ENCODE results near the gene XPNPEP1. TPM values are rescaled to one million over a fixed set of nuclear protein-coding genes. Genes with fewer than 3 reads are reported as not detected.

Gene XPNPEP1
- total RNA-seq, 2 experiments from 2014 or later, result 50.3 to 54.3 TPM

DNA sequence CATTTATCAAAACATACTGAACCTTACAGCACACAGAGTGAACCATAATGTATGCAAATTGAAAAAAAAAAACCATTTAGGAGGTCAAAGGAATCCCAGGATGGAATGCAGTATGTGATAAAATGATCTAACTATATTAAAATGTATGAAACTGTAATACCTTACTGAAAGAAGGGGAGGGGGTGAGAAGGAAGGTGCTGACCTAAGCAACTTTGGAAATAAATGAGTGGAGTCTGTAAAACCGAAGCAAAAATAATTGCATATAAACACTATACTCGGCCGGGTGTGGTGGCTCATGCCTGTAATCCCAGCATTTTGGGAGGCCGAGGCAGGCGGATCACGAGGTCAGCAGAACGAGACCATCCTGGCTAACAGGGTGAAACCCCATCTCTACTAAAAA lies 69.4 kb downstream of the XPNPEP1 start:
- Histone ChIP-seq H3K27me3 (ENCODE audit: control insufficient read depth in 1 of 2, insufficient read depth in 2 of 2, low read length in 2 of 2) (no peaks in the 10 kb centered on the region), H3K4me3 (ENCODE audit: low read length) (no peak overlapping the region), H3K9me3 (ENCODE audit: control insufficient read depth in 1 of 2, insufficient read depth in 1 of 2, low read length in 2 of 2) (no peaks in the 10 kb centered on the region), H3K36me3 (ENCODE audit: insufficient read depth, low read length) (no peaks in the 10 kb centered on the region), H3K4me1 (ENCODE audit: insufficient read depth, low read length) (peaks cover 9% of the 10 kb centered on the region), H3K27ac (ENCODE audit: low read depth in 1 of 2, low read length in 2 of 2) (no peak overlapping the region)
- Mint-ChIP-seq H3K4me3 (no peak overlapping the region), H3K9me3 (no peaks in the 10 kb centered on the region), H3K27ac (no peak overlapping the region), H3K4me1 (ENCODE audit: low read depth) (peaks cover 20% of the 10 kb centered on the region), H3K27me3 (no peaks in the 10 kb centered on the region), H3K36me3 (ENCODE audit: low read depth) (no peaks in the 10 kb centered on the region)
- intact Hi-C loops (cut with DNase I, micrococcal nuclease), result no loop called here
- CTCF ChIA-PET, result no interaction called here
- no peak for TF ChIP-seq CTCF (IDR thresholded peaks at IDR 0.05)
- no peak for ATAC-seq (ENCODE audit: poor library complexity)
- DNase-seq, result no peak
- POLR2A ChIA-PET, result interaction anchor here (0.7 kb wide), 1 partner anchor 176 kb away, joined by 3 read pairs; no protein-coding TSS in a partner anchor

- intact Hi-C loops (cut with DNase I, micrococcal nuclease), result no loop called here
- H3K4me3 Mint-ChIP-seq, result no peak overlapping the region
- no peaks in the 10 kb centered on the region for H3K27me3 Mint-ChIP-seq
- Histone ChIP-seq H3K27ac (ENCODE audit: low read depth in 1 of 2, low read length in 2 of 2) (no peak overlapping the region), H3K9me3 (ENCODE audit: control insufficient read depth in 1 of 2, insufficient read depth in 1 of 2, low read length in 2 of 2) (no peaks in the 10 kb centered on the region), H3K36me3 (ENCODE audit: insufficient read depth, low read length) (no peaks in the 10 kb centered on the region), H3K4me3 (ENCODE audit: low read length) (no peak overlapping the region), H3K27me3 (ENCODE audit: control insufficient read depth in 1 of 2, insufficient read depth in 2 of 2, low read length in 2 of 2) (no peaks in the 10 kb centered on the region), H3K4me1 (ENCODE audit: insufficient read depth, low read length) (peaks cover 9% of the 10 kb centered on the region)
- peak; percentile 74 for TF ChIP-seq CTCF (IDR thresholded peaks at IDR 0.05)
- ATAC-seq (ENCODE audit: poor library complexity) (peak; percentile 75), DNase-seq (peak; percentile 52 to 78 (median 64))
- ChIA-PET POLR2A (interaction anchor here (0.6 kb wide), 1 partner anchor 50 kb away, joined by 3 read pairs; no protein-coding TSS in a partner anchor), CTCF (interaction anchor here (1.1 kb wide), 1 partner anchor 10 kb away, joined by 5 read pairs; no protein-coding TSS in a partner anchor)
- H3K27ac Mint-ChIP-seq, result no peak overlapping the region
- H3K9me3 Mint-ChIP-seq, result no peaks in the 10 kb centered on the region
- no peaks in the 10 kb centered on the region for H3K36me3 Mint-ChIP-seq (ENCODE audit: low read depth)
- peaks cover 20% of the 10 kb centered on the region for H3K4me1 Mint-ChIP-seq (ENCODE audit: low read depth)
Measured at GRCh38 chr10:109852475-109853037, 70.8 kb downstream of the XPNPEP1 start.

DNA sequence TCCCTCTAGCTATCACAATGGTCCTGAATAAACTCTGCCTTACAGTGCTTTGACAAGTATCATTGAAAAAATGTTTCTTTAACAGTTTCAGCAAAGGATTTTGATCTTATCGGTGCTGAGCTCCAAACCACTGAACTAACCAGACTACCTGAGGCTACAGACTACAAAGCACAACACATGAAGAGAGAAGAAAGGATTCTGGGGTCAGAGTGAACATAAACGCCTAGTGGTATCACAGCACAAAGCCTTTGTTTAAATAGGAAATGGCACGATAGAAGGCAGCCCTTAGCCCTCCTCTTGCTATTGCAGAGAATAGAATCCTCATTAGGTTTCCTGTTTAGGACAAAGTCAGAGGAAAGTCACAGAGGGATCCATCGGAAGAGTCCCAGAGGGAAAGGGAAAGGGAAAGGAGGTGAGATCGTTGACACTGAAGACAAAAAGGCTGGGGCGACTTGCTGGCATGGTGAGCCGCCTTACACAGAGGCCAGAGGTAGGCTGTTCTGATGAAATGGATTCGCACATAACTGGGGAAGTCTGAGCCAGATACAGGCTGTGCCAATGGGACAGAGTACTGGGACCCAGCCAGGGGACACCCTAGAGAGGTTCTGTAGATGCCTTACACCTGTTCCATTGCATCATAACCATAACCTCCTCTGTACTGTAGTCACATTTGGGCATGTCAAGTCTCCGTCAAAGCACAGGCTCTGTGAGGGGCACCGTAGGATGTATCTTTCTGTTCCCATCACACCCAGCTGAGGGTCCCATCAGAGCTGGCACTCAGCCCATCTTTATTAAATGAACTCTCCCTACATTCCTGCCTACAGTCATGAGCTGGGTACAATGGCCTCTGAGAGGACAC lies 71.5 kb downstream of the XPNPEP1 start:
- H3K4me3 ChIP-seq (ENCODE audit: low read length), result no peak overlapping the region
- TF ChIP-seq CTCF (IDR thresholded peaks at IDR 0.05), result no peak
- Mint-ChIP-seq H3K9me3 (no peaks in the 10 kb centered on the region), H3K27ac (no peak overlapping the region), H3K4me1 (ENCODE audit: low read depth) (peaks cover 20% of the 10 kb centered on the region), H3K4me3 (no peak overlapping the region), H3K36me3 (ENCODE audit: low read depth) (no peaks in the 10 kb centered on the region), H3K27me3 (no peaks in the 10 kb centered on the region)
- CTCF ChIA-PET, result interaction anchor here (1.1 kb wide), 1 partner anchor 11 kb away, joined by 5 read pairs; no protein-coding TSS in a partner anchor
- no peak for DNase-seq
- no peaks in the 10 kb centered on the region for H3K36me3 ChIP-seq (ENCODE audit: insufficient read depth, low read length)
- POLR2A ChIA-PET, result interaction anchor here (0.6 kb wide), 1 partner anchor 51 kb away, joined by 3 read pairs; no protein-coding TSS in a partner anchor
- H3K9me3 ChIP-seq (ENCODE audit: control insufficient read depth in 1 of 2, insufficient read depth in 1 of 2, low read length in 2 of 2), result no peaks in the 10 kb centered on the region
- no peak overlapping the region for H3K27ac ChIP-seq (ENCODE audit: low read depth in 1 of 2, low read length in 2 of 2)
- no peaks in the 10 kb centered on the region for H3K27me3 ChIP-seq (ENCODE audit: control insufficient read depth in 1 of 2, insufficient read depth in 2 of 2, low read length in 2 of 2)
- intact Hi-C loops (cut with DNase I, micrococcal nuclease), result no loop called here
- peaks cover 9% of the 10 kb centered on the region for H3K4me1 ChIP-seq (ENCODE audit: insufficient read depth, low read length)
- no peak for ATAC-seq (ENCODE audit: poor library complexity)
